Smooth muscle cell of the brain vasculature (primary cell): ENCODE results near the gene TMED7.
"Not testable (repeated sequence)": the region's sequence is repeated elsewhere in the genome, so short reads cannot be mapped to it uniquely, and the experiment has no call there.

Experiments used
- DNase-seq: peaks from one replicate; pipeline ENCODE4 v3.0.0-alpha.2; 2012; ENCODE audit warnings: low read depth, low spot score

The TMED7 gene

DNA sequence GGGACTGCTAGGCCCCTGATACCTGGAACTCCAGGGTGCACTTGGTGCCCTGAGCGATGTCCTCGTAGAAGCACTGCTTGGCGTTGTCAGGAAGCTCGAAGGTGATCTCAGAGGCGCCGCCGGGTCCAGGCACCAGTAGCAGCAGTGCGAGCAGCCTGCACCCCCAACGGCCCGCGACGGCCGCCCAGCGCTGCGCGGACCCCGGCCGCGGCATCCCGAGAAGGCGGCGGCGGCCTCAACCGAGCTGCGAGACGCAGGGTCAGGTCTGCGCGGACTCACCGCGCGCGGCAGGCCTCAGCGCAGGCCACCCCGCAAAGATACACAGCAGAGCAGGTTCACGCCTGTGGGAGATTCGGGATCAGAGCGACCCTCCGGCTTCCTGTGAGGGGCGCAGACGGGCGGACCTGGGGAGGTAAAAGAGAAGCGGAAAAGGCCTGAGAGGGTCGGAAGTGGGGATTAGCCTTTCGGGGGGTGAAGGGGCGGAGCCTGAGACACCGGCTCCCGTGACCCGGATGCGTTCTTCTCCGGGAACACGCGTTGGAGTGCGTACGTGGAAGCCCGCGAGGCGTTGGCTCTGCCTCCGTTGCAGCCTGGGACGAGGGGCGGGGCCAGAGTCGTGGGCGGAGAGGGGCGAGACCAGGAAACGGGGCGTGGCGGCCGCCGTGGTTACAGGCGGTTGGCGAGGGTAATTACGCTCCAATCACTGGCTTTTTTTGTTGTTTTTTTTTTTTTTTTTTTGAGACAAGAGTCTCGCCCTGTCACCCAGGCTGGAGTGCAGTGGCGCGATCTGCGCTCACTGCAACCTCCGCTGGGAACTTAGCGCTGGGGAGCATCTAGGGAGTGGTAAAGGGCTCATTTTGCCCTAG lies at the start of gene TMED7:
Gene TMED7, minus strand, starts transcription at position 458 of the 866 bp plus-strand sequence. Its CDS starts 244 bp downstream, at position 214.
- DNase-seq = peak; percentile 95

DNA sequence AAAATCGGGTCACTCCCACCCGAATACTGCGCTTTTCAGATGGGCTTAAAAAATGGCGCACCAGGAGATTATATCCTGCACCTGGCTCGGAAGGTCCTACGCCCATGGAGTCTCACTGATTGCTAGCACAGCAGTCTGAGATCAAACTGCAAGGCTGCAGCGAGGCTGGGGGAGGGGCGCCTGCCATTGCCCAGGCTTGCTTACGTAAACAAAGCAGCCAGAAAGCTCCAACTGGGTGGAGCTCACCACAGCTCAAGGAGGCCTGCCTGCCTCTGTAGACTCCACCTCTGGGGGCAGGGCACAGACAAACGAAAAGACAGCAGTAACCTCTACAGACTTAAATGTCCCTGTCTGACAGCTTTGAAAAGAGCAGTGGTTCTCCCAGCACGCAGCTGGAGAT lies 48.9 kb upstream of the TMED7 start:
- DNase-seq = not testable (repeated sequence)

DNA sequence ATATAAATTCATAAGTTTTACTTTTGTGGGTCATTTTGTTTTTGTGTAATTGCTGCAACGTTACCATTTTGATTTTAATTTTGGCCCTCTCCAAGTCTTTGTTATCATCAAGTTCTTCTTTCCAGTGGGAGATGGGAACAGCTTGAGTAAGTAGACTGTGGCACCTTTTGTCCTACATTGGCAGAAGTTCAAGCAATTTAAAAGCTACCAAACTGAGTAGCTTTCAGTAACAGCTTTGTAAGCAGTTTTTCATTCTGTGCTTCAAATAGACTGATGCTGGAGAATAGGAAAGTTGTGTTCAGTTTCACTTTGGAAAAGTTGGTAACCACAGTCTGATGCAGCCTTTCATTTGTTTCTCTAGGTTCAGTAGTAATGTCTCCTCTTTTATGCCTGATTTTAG lies 47.8 kb upstream of the TMED7 start:
- DNase-seq = no peak

DNA sequence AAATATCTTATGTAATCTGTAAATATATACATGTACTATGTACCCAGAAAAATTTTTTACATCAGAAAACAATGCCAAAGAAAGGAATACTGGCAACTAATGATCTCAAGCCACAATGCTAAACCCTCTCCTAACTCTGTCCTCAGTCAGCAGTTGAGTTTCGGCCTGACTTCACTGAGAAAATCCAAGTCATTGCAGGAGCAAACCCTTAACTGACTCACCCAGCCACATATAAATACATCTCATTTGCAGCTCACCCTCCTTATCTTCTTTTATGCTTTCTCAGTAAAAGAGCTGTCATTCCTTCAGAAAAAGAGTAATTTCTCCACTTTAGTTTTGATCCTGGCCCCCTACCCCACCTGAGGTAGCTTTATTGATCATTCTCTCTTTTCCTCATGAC lies 46.1 kb upstream of the TMED7 start:
- DNase-seq = no peak

DNA sequence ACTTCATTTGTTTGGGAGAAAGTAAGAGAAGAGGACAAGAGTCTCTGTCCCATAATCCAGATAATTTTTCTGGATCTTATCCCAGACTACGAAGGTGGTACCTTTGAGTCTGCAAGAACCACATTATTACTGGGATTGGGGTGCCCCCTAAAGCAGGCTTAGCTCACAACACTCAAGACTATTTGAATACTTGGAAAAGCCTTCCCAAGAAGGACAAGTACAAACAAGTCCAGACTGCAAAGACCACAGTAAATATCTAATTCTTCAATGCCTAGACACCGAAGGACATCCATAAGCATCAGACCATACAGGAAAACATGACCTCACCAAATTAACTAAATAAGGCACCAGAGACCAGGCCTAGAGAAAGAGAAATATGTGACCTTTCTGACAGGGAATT lies 40.2 kb upstream of the TMED7 start:
- DNase-seq = no peak

DNA sequence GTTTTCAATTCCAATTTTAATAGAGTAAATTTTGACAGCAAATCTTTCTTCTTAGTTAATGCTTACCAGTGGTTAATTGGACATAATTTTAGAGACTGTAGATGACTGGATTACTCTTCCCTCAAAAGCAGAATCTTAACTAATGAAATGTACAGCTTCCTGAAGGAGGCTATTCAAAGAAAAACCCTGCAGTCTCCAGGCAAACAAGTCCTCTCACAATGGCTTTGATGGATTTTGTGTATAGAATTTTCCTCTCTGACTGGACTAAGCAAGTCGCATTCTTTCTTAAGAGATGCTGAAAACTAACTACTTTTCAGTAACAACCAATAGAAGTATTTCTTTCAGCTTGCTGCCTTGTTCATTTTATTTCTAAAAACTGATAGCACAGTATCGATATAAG lies 35.7 kb upstream of the TMED7 start:
- DNase-seq = no peak

DNA sequence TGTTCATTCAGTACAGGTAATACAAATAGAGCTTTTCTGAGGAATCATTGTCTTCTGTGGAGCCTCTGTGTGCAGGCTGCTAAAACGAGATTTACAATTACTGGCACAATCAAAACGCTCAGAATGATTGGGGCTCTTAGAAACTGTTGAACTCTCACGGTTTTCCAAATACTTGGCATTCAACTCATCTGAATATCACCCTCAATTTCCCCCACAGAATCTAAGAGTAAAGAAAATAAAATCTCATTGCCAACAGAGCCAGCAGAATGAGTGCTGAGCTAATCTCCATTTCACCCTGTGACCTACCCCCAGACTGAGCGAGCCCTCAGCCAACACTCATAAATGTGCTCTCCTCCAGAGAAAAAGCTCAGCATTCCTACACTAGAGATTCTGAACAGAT lies 35.3 kb upstream of the TMED7 start:
- DNase-seq = no peak

DNA sequence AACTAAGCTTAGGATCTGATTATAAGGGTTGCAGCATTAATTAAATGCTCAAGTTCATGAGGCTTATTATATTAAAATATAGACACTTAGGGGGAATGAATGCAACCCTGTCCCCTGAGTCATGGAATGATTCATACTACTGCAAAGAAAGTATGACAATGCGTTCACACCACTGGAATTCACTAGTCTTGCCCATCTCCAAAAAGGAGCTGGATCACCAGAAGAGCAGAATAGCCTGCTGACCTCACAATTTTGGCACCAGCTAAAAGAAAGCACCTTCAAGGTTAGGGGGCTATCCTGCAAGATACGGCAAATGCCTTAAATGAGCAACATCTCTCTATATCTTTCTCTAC lies 32.0 kb upstream of the TMED7 start:
- no peak for DNase-seq

DNA sequence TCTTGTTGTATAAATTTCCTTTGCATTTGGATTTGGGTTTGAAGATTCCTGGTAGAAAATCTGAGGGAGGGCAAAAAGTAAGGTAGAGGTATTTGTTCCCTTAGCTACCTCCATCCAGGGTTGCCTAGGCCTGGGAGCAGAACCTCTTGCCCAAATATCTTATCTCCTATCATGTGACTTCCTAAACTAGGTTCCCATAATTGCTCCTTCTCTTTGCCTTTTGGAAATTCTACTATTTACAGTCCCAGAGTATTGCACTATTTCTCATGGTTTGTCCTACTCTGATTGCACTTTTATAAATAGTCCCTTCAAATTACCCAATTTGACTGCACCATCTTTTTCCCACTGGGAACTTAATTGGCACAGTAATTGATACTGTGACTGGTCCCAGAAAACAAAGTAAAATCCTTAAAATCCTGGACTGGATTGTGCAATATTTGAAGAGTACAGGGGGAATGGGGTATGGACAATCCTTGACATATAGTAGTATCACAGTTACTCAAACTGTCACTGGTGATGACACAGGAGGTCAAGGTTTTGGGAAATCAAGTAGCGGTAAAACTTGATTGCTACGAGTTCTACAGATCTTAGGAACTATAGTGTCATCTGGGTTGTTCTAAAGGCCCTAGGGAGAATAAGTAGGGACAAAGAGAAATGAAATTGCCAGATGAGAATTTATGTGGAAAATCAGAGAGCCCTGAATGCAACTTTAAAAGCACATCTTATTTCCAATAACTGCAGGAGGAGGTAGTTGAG lies 31.5 kb upstream of the TMED7 start:
- DNase-seq = no peak

DNA sequence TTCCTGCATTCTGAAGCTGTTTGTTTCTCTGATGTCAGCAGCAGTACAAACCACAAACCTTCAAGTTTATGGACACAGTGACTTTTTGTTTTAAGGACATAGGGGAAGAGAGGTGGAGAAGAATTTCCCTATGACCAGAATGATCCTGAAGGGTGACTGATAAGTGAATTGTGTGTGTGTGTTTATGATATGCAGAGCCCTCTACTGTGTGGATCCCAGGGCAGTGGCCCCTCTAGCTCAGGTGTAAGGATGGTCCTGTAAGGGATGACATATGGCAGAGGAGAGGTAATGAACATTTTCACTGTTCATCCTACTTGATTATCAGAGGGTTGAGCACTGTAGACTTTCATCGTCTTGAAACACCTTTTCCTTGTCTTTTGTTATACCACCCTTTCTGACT lies 30.6 kb upstream of the TMED7 start:
- DNase-seq = no peak

DNA sequence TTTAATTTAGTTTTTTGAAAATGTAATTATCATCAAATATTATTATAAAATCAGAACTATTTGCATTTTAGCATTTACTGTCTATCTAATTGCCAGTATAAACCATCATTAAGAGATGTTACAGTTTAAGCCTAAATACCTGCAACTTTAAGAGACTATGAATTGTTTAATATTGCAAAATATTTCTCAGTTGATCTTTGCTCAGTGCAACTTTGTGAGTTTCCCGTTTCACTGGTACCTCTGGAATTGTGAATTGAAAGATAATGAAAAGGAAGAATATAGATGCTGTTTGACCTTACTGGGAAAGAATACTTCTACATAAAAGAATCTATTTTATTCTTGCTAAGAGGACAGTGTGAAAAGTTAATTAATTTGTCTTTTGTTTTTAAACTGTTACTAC lies 30.2 kb upstream of the TMED7 start:
- no peak for DNase-seq

DNA sequence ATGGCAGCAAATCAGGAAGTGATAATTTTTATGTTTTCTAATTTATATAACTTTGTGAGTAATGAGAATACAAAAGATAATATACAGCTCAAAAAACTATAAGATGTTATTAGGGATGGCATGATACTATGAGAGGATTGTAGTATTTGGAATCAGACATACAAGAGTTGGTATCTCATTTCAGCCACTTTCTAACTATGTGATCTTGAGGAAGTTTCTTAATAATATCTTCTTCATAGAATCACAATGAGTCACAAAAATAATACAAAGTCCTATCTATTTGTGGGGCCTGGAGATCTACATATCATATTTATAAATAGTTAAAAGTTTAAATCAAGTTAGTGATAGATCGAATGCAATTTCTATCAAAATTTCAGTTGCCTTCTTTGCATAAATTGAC lies 23.7 kb upstream of the TMED7 start:
- DNase-seq = no peak

DNA sequence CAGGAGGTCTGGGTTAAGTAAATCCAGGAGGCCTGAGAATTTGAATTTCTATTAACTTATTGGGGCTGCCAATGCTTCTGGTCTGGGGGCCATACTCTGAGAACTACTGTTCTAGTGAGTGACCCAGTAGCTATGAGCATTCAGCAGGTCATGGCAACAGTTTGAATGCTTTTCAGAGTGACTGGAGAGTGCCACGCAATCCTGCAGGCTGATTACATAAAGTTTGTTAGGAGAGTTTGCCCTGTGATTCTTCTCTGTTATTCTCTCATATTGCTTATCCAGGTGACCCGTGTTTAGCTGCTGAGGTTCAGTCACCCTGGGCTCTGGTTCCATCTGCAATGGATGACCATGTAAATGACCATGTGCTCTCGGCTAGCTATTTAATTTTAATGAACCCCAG lies 22.2 kb upstream of the TMED7 start:
- DNase-seq = no peak

DNA sequence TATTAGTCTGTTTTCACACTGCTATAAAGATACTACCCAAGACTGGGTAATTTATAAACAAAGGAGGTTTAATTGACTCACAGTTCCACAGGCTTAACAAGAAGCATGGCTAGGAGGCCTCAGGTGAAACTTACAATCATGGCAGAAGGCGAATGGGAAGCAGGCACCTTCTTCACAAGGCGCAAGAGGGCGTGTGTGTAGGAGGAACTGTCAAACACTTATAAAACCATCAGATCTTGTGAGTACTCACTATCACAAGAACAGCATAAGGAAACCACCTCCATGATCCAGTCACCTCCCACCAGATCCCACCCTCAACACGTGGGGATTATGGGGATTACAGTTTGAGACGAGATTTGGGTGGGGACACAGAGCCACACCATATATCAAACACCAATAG lies 19.6 kb upstream of the TMED7 start:
- DNase-seq = not testable (repeated sequence)

DNA sequence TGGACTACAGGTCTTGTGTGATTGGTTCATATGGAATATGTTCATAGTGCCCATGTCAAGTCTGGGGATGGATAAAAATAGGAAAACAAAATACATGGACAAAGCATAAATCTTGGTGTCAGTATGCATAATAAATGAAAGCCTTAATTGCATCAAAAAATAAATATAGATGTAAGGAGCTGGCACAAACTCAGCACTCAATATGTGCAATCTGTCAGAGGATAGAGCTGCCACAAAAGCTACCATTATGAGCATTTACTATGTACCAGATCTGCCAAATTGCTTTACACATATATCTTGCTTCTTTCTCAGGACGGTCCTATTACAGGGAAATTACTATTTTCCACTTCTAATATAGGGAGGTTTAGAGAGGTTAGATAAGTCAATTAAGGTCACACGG lies 18.2 kb upstream of the TMED7 start:
- DNase-seq = no peak

DNA sequence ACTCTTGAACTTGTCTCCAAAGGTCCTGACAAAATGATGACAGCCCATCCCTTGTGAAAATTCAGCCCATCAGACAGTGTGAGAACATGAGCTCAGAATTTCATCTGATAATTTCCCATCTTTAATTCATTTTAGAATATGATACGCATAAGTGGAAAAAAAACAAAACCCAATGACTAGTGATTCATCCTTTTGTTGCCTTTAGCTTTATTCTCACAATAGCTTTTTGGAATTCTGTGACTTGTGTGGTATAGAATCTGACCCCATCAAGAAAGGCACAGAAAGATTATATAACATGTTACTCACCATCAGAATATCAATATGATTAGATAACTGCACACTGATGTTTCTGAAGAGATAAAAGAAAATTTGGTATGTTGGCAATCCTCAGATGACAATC lies 16.1 kb upstream of the TMED7 start:
- DNase-seq = no peak

DNA sequence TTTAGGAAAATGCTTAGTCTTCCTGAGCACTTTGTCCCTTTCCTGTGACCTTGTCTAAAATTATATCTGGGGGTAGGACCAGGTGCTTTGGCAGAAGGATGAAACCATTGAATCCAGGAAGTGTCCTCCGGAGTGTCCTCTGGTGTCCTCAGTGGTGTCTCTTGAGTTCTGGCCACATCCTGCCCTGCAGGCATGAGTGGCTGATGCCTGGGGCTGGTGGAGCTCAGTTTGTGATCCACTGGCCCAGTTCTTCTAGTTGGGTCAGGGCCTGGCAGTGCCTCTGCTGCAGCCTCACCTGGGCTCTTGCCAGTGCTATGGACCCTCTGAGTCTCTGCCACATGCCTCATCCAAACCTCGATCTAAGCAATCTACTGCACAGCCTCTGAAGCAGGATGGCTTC lies 14.4 kb upstream of the TMED7 start:
- no peak for DNase-seq

DNA sequence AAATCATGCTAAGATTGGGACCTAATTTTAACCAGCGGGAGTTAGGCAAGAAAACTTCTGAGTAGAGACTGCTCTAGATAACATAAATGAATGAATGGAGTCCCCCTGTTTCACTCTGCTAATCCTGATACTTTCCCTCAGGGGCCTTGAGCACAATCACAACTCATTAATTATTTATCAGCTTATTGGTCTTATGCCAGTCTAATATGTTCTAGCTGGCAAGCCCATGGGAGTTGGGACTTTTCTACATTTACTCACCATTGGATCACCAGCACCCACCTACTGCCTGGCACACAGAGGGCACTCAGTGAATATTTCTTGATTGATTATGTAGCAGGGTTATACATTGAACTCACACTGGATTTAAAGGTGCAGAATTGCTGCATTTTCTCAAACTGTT lies 13.5 kb upstream of the TMED7 start:
- no peak for DNase-seq

DNA sequence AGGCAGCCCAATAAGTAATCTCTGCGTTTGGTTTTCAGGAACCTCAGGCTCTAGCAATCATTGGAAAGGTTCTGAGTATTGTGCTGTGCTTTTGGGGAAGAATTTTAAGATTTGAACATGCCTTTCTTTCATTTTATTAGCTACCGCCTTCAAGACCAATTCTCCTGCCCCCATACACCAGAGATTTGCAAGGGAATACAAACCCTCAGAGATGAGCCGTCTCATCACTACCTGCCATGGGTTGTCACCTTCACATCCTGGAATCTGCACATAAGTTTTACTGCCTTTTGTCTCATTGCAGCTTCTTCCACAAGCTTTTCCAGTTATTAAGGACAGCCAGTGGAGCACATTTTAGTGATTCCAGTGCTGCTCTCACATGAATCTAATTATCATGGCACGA lies 11.7 kb upstream of the TMED7 start:
- DNase-seq = no peak

DNA sequence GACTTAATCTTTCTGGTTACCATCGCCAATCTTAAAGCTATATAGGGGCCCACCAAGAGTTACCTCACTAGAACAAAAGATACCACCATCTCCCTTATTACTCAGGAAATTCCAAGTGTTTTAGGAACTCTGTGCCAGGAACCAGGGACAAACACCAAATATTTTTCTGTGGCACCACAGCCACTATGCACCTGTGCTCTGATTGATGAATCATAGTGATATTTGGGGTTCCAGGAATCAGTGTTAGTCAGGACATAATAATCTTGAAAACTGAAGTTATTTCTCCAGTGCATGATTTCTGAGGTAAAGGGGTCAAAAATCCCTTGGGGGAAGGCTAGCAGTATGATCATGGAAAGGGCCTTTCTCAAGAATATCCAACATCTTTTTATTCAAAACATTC lies 10.2 kb upstream of the TMED7 start:
- DNase-seq = no peak

DNA sequence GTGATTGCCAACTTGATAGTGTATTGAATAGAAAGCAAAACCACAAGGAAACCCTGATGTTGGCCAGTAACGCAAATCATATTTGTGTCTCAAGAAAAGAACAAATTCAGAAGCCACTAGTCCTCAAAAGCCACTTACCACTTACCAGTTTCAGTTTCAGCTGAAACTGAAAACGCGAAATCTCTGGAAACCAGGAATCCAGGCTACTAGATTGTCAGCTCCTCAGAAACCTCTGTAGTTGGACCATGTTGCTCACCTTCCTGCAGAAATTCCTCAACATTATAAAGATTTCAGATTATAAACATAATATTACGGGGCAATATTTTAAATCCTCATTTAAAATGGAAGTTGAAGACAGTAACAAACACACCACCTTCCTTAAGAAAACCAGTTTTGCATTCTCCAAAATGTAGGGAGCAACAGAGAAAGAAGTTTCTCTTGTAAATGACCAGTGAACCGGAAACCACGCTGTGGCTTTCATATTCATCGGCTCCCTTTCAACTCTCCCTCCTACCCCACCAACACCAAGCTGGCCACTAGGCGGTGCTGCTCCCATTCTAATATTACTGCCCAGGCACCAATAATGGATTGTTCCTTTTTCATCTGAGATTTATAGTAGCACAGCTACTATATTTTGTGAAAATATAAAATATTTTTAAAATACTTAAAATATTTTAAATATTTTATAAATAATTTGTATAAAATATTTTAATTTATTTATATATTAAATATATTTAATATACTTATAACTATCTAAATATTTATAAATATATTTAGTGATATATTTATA lies 8.7 kb upstream of the TMED7 start:
- peak; percentile 70 for DNase-seq

DNA sequence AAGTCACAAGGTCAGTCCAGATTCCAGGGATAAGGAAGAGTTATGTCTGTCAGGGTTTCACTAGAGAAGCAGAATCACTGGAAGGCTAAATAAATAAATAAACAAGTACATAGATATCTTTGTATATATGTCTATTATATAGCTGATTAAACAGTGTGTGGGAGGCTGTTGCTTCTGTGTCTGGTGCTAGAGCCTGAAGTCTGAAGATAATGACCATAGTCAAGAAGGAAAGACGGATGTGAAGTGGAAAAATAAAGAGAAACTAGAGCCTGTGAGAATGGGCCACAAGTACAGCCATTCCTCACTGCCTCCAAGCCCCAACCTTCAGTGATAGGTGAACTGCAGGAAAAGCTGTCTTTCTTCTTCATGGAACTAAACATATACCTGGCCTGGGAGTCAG lies 4.1 kb upstream of the TMED7 start:
- DNase-seq = no peak
